HFF-Myc (cell line): ENCODE results near the gene CCL14.
"Not testable (repeated sequence)": the region's sequence is repeated elsewhere in the genome, so short reads cannot be mapped to it uniquely, and the experiment has no call there.

Source experiments
- DNase-seq: peaks from one replicate; pipeline ENCODE4 v3.0.0-alpha.2; 2011; ENCODE audit warnings: low read depth; ENCODE audit errors: extremely low read depth
- H3K4me3 ChIP-seq: replicated peaks from 2 replicates; pipeline ENCODE4 v1.5.1; 2011; ENCODE audit warnings: low read depth, mild to moderate bottlenecking, control low read depth, low read length
- CTCF ChIP-seq: IDR thresholded peaks from 2 replicates; pipeline ENCODE4 v1.5.1; 2012; ENCODE audit warnings: mild to moderate bottlenecking, low read depth, low read length, control low read depth; ENCODE audit errors: missing control alignments

CCL14 gene

GRCh38 chr17:35947156-35947585 is 39.4 kb downstream of the CCL14 start:
- no peak overlapping the region for H3K4me3 ChIP-seq
- peak; percentile 74 for TF ChIP-seq CTCF
- DNase-seq: no peak

- no peak overlapping the region for H3K4me3 ChIP-seq
- DNase-seq: no peak
- TF ChIP-seq CTCF: no peak
These were observed 42.4 kb downstream of the CCL14 start for GRCh38 chr17:35944151-35944550.

- TF ChIP-seq CTCF: no peak
- H3K4me3 ChIP-seq: no peak within 1 kb of the TSS
- DNase-seq: no peak
These were observed 43.0 kb downstream of the CCL14 start, which contains the start of gene LYZL6 for GRCh38 chr17:35943537-35943936. Gene LYZL6 (minus strand): TSS chr17:35943713. CDS start chr17:35939356, 4,357 bp downstream.

- no peak for TF ChIP-seq CTCF
- H3K4me3 ChIP-seq: no peak overlapping the region
- no peak for DNase-seq
These were observed 43.8 kb downstream of the CCL14 start for GRCh38 chr17:35942588-35943186.

- DNase-seq: not testable (repeated sequence)
These were observed 48.0 kb downstream of the CCL14 start for GRCh38 chr17:35938492-35938891.

GRCh38 chr17:35936063-35936462 is 50.5 kb downstream of the CCL14 start:
- no peak overlapping the region for H3K4me3 ChIP-seq
- no peak for DNase-seq
- TF ChIP-seq CTCF: no peak

More at GRCh38 chr17:35938492-35938891, 48.0 kb downstream of the CCL14 start:
- not testable (repeated sequence) for H3K4me3 ChIP-seq

GRCh38 chr17:35934760-35935159 is 51.8 kb downstream of the CCL14 start:
- TF ChIP-seq CTCF: no peak
- no peak overlapping the region for H3K4me3 ChIP-seq
- DNase-seq: no peak
